A549 (cell line): ENCODE results near the gene POP4. TPM values are rescaled to one million over a fixed set of nuclear protein-coding genes. Genes with fewer than 3 reads are reported as not detected.

Experiments used
- ATAC-seq, 2 experiments: fragments of 200-7000 bp in 1 of 2; fragments of >200 bp in 1 of 2; cut with Nextera tagmentation in 1 of 2; cut with Tn5 transposase in 1 of 2; 3 replicates each; pipeline versions ENCODE4 v1.8.0 to v1.9.1; 2018 to 2020; ENCODE audit warnings: mild to moderate bottlenecking in 1 of 2, moderate library complexity in 1 of 2
- CTCF ChIA-PET: fragments of 300-600 bp; sonication (Branson Sonifier 250); formaldehyde crosslinking; extraction: SDS; loops from one replicate; lab custom pipeline; 2021; ENCODE audit warnings: antibody characterized with exemption, inconsistent platforms; lab: Yijun Ruan, JAX
- POLR2A ChIA-PET: fragments of 350-600 bp; formaldehyde crosslinking; extraction: SDS; loops from one replicate; lab custom pipeline; 2021; ENCODE audit warnings: antibody characterized with exemption, inconsistent platforms; lab: Yijun Ruan, JAX
- DNase-seq, 2 experiments: peaks; one replicate each; pipeline versions ENCODE4 v3.0.0 to v3.0.0-alpha.2; 2011 to 2016; ENCODE audit warnings: low read depth in 1 of 2, low spot score in 1 of 2
- FAIRE-seq: peaks from 2 replicates; lab custom pipeline; 2011; peaks lifted over from hg19 to GRCh38; lab: Jason Lieb, UNC
- H3K27ac ChIP-seq, 2 experiments: fragments of >200 bp; sonication (Bioruptor Twin); formaldehyde crosslinking; 3 replicates each; pipeline ENCODE4 v1.5.1; 2016 to 2017
- H3K4me1 ChIP-seq: fragments of >200 bp; sonication (Bioruptor Twin); formaldehyde crosslinking; 3 replicates; pipeline ENCODE4 v1.6.1; 2016
- H3K4me2 ChIP-seq: fragments of >200 bp; sonication (Bioruptor Twin); formaldehyde crosslinking; 3 replicates; pipeline ENCODE4 v1.6.1; 2016
- H3K4me3 ChIP-seq: fragments of >200 bp; sonication (Bioruptor Twin); formaldehyde crosslinking; 3 replicates; pipeline ENCODE4 v1.5.1; 2016
- H3K9me3 ChIP-seq: fragments of >200 bp; sonication (Bioruptor Twin); formaldehyde crosslinking; 3 replicates; pipeline ENCODE4 v1.6.1; 2016
- CBX2 ChIP-seq: fragments of 200-600 bp; sonication (generic); IDR thresholded peaks from 2 replicates; pipeline ENCODE4 v1.6.1; 2016; ENCODE audit warnings: low read depth, mild to moderate bottlenecking, borderline replicate concordance
- CEBPB ChIP-seq, 2 experiments: fragments of >200 bp in 1 of 2; sonication (Bioruptor Twin) in 1 of 2; formaldehyde crosslinking in 1 of 2; IDR thresholded peaks; 2 replicates each; pipeline ENCODE4 v1.6.1; 2012 to 2016
- CHD4 ChIP-seq: fragments of 200-600 bp; sonication (generic); IDR thresholded peaks from 2 replicates; pipeline ENCODE4 v1.6.1; 2016; ENCODE audit warnings: antibody characterized with exemption, mild to moderate bottlenecking, borderline replicate concordance
- EP300 ChIP-seq, 2 experiments: fragments of >200 bp; sonication (Bioruptor Twin); formaldehyde crosslinking; IDR thresholded peaks; 2 replicates in 1 of 2; 3 replicates in 1 of 2; pipeline ENCODE4 v1.6.1; 2016 to 2017
- FOSB ChIP-seq: fragments of 250-450 bp; sonication (Bioruptor Pico); IDR thresholded peaks from 2 replicates; pipeline ENCODE4 v1.5.0; 2020; ENCODE audit warnings: mild to moderate bottlenecking, moderate library complexity
- GATA3 ChIP-seq: IDR thresholded peaks from 2 replicates; pipeline ENCODE4 v1.6.1; 2012; ENCODE audit warnings: borderline replicate concordance
- HDAC2 ChIP-seq: fragments of 200-600 bp; sonication (generic); IDR thresholded peaks from 2 replicates; pipeline ENCODE4 v1.6.1; 2016
- HEYL ChIP-seq: fragments of 250-450 bp; sonication (Bioruptor Pico); IDR thresholded peaks from 2 replicates; pipeline ENCODE4 v1.8.0; 2021; ENCODE audit warnings: mild to moderate bottlenecking, moderate library complexity
- HOXB13 ChIP-seq: fragments of 250-450 bp; sonication (Bioruptor Pico); IDR thresholded peaks from 2 replicates; pipeline ENCODE4 v1.5.0; 2020; ENCODE audit warnings: low read depth, mild to moderate bottlenecking, moderate library complexity
- MAFK ChIP-seq: fragments of 450-650 bp; IDR thresholded peaks from 2 replicates; pipeline ENCODE4 v1.6.1; 2014; ENCODE audit not compliant: partially characterized antibody
- RAD21 ChIP-seq, 2 experiments: fragments of >200 bp in 1 of 2; sonication (Bioruptor Twin) in 1 of 2; formaldehyde crosslinking in 1 of 2; IDR thresholded peaks in 1 of 2; conservative IDR thresholded peaks in 1 of 2; 2 replicates in 1 of 2; 3 replicates in 1 of 2; pipeline ENCODE4 v1.6.1; 2012 to 2018; ENCODE audit warnings: inconsistent platforms in 1 of 2
- RCOR1 ChIP-seq: fragments of 150-350 bp; IDR thresholded peaks from 2 replicates; pipeline ENCODE4 v1.6.1; 2014; ENCODE audit warnings: antibody characterized with exemption, low read length, low read depth
- SMC3 ChIP-seq: fragments of >200 bp; sonication (Bioruptor Twin); formaldehyde crosslinking; IDR thresholded peaks from 3 replicates; pipeline ENCODE4 v1.6.1; 2018; ENCODE audit warnings: inconsistent platforms
- TFCP2L1 ChIP-seq: fragments of 250-450 bp; sonication (Bioruptor Pico); IDR thresholded peaks from 2 replicates; pipeline ENCODE4 v1.5.0; 2021; ENCODE audit warnings: mild to moderate bottlenecking
- TP53 ChIP-seq: fragments of 250-450 bp; sonication (Bioruptor Pico); IDR thresholded peaks from 2 replicates; pipeline ENCODE4 v1.5.0; 2021; ENCODE audit warnings: mild to moderate bottlenecking, moderate library complexity
- ZC3H11A ChIP-seq: fragments of 450-650 bp; IDR thresholded peaks from 2 replicates; pipeline ENCODE4 v1.6.1; 2014; ENCODE audit warnings: antibody characterized with exemption, mild to moderate bottlenecking
- WGBS: methylation state at CpG from one replicate; pipeline ENCODE4 v1.1.6; 2017; ENCODE audit errors: missing lambda C conversion rate; 5-methylcytosine and 5-hydroxymethylcytosine counted together
- polyA plus RNA-seq, 4 experiments: library from polyadenylated mRNA; depleted of rRNA in 3 of 4; stranded (reverse); fragments of >200 nt; fragmentation: RNase III in 1 of 4; extraction: RNeasy Plus Mini Kit Qiagen cat#74134 plus additional on column Dnase treatment in 1 of 4; gene quantifications; 2 replicates in 3 of 4; 3 replicates in 1 of 4; pipeline ENCODE4 v1.2.3, GENCODE V29; 2011 to 2017
- TF ChIP-seq, protein P1 (sequence below): fragments of >200 bp; sonication (Bioruptor Twin); formaldehyde crosslinking; IDR thresholded peaks from 3 replicates; pipeline ENCODE4 v1.6.1; 2016
- TF ChIP-seq, protein P2 (sequence below): fragments of 450-650 bp; IDR thresholded peaks from 2 replicates; pipeline ENCODE4 v1.6.1; 2014; ENCODE audit warnings: antibody characterized with exemption
- TF ChIP-seq, protein P3 (sequence below): IDR thresholded peaks from 2 replicates; pipeline ENCODE4 v1.6.1; 2012
- TF ChIP-seq, protein P4 (sequence below): fragments of 150-350 bp; IDR thresholded peaks from 2 replicates; pipeline ENCODE4 v1.6.1; 2014; ENCODE audit warnings: low read depth, mild to moderate bottlenecking, low read length
- TF ChIP-seq, protein P5 (sequence below): fragments of >200 bp; sonication (Bioruptor Twin); formaldehyde crosslinking; IDR thresholded peaks from 3 replicates; pipeline ENCODE4 v1.5.1; 2016

Gene POP4
- polyA plus RNA-seq, 2 of the 4 experiments (the other 2 are of a cell fraction), result 202 to 208 TPM

DNA sequence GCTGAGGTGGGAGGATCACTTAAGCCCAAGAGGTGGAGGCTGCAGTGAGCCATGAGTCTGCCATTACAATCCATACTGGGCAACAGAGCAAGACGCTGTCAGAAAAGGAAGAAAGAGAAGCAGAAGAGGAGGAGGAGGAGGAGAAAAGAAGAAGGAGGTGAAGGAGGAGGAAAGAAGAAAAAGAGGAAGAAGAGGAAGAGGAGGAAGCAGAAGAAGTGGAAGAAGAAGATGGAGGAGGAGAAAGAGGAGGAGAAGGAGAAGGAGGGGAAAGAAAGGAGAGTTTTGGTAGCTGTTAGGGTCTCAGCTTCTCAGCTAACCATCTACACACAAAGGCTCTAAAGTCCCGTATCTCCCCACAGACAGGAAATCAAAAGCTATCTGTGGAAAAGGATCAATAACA, 35.5 kb downstream of the POP4 start:
- ChIA-PET POLR2A (no interaction called here), CTCF (interaction anchor here (0.9 to 1.7 kb wide), 4 partner anchors 10 to 53 kb away, joined by 3 to 8 read pairs (median 4); partner anchors contain the start of gene POP4)
- Histone ChIP-seq H3K4me2 (no peak overlapping the region), H3K27ac (no peak overlapping the region), H3K4me3 (no peak overlapping the region), H3K9me3 (no peaks in the 10 kb centered on the region), H3K4me1 (no peaks in the 10 kb centered on the region)
- WGBS, result 49% methylated on average over 2 of the region's 2 CpGs
- TF ChIP-seq CHD4, result no peak
- no peak for TF ChIP-seq RAD21 (conservative IDR thresholded peaks at IDR 0.05 in 1 of 2, IDR thresholded peaks at IDR 0.05 in 1 of 2)
- no peak for TF ChIP-seq RCOR1
- no peak for DNase-seq
- FAIRE-seq, result no peak
- no peak for ATAC-seq

DNA sequence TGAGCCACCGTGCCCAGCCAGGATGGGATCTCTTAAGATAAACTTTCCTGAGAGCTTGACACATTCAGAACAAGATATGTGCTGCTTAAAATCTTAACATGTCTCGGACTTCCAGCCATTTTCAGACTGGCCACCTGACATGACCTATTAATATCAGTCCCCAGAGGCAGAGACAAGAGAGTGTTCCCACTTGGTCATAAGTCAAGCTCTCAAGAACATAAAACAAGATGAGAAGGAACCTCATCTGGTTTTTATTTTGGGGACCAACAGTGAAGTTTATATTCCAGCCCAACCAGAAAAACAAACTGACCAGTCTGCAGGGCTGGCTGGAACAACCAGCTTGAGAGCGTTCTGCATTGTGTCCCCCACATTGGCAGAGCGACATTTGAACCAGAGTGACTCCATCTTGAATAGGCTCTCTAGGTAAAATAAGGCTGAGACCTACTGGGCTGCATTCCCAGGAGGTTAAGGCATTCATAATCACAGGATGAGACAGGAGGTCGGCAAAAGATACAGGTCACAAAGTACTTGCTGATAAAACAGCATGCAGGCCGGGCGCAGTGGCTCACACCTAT, 37.4 kb downstream of the POP4 start:
- TF ChIP-seq TP53 (CRISPR knock-in tag) (no peak), FOSB (no peak), SMC3 (no peak), HEYL (CRISPR knock-in tag) (no peak), ZC3H11A (no peak), HDAC2 (no peak), CEBPB (IDR thresholded peaks at IDR 0.05) (no peak), GATA3 (no peak), RAD21 (conservative IDR thresholded peaks at IDR 0.05 in 1 of 2, IDR thresholded peaks at IDR 0.05 in 1 of 2) (no peak), EP300 (IDR thresholded peaks at IDR 0.05) (no peak), MAFK (no peak), RCOR1 (no peak), HOXB13 (CRISPR knock-in tag) (no peak), CBX2 (no peak), TFCP2L1 (CRISPR knock-in tag) (no peak)
- TF ChIP-seq, protein P1, sequence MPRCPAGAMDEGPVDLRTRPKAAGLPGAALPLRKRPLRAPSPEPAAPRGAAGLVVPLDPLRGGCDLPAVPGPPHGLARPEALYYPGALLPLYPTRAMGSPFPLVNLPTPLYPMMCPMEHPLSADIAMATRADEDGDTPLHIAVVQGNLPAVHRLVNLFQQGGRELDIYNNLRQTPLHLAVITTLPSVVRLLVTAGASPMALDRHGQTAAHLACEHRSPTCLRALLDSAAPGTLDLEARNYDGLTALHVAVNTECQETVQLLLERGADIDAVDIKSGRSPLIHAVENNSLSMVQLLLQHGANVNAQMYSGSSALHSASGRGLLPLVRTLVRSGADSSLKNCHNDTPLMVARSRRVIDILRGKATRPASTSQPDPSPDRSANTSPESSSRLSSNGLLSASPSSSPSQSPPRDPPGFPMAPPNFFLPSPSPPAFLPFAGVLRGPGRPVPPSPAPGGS, result no peak
- TF ChIP-seq, protein P2, sequence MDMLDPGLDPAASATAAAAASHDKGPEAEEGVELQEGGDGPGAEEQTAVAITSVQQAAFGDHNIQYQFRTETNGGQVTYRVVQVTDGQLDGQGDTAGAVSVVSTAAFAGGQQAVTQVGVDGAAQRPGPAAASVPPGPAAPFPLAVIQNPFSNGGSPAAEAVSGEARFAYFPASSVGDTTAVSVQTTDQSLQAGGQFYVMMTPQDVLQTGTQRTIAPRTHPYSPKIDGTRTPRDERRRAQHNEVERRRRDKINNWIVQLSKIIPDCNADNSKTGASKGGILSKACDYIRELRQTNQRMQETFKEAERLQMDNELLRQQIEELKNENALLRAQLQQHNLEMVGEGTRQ, result no peak
- TF ChIP-seq, protein P3, sequence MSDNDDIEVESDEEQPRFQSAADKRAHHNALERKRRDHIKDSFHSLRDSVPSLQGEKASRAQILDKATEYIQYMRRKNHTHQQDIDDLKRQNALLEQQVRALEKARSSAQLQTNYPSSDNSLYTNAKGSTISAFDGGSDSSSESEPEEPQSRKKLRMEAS, result no peak
- TF ChIP-seq, protein P4, sequence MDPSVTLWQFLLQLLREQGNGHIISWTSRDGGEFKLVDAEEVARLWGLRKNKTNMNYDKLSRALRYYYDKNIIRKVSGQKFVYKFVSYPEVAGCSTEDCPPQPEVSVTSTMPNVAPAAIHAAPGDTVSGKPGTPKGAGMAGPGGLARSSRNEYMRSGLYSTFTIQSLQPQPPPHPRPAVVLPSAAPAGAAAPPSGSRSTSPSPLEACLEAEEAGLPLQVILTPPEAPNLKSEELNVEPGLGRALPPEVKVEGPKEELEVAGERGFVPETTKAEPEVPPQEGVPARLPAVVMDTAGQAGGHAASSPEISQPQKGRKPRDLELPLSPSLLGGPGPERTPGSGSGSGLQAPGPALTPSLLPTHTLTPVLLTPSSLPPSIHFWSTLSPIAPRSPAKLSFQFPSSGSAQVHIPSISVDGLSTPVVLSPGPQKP, result no peak
- TF ChIP-seq, protein P5, sequence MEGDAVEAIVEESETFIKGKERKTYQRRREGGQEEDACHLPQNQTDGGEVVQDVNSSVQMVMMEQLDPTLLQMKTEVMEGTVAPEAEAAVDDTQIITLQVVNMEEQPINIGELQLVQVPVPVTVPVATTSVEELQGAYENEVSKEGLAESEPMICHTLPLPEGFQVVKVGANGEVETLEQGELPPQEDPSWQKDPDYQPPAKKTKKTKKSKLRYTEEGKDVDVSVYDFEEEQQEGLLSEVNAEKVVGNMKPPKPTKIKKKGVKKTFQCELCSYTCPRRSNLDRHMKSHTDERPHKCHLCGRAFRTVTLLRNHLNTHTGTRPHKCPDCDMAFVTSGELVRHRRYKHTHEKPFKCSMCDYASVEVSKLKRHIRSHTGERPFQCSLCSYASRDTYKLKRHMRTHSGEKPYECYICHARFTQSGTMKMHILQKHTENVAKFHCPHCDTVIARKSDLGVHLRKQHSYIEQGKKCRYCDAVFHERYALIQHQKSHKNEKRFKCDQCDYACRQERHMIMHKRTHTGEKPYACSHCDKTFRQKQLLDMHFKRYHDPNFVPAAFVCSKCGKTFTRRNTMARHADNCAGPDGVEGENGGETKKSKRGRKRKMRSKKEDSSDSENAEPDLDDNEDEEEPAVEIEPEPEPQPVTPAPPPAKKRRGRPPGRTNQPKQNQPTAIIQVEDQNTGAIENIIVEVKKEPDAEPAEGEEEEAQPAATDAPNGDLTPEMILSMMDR, result no peak
- TF ChIP-seq, all 56 proteins: peak for 0
- WGBS, result 40% methylated on average over 7 of the region's 7 CpGs
- H3K4me3 ChIP-seq, result no peak overlapping the region
- H3K4me1 ChIP-seq, result no peaks in the 10 kb centered on the region
- ATAC-seq (no peak), DNase-seq (no peak), FAIRE-seq (no peak)
- H3K9me3 ChIP-seq, result no peaks in the 10 kb centered on the region
- H3K4me2 ChIP-seq, result no peak overlapping the region
- ChIA-PET CTCF (interaction anchor here (1.2 kb wide), 3 partner anchors 9 to 120 kb away, joined by 3 to 5 read pairs (median 3); no protein-coding TSS in a partner anchor), POLR2A (no interaction called here)
- H3K27ac ChIP-seq, result no peak overlapping the region
